IPS-18a (cell line): ENCODE data around the gene C2CD4C.
"Not testable (repeated sequence)": the region's sequence is repeated elsewhere in the genome, so short reads cannot be mapped to it uniquely, and the experiment has no call there.

Experiments
- H3K27ac ChIP-seq: one replicate; pipeline ENCODE4 v1.5.1; 2013; ENCODE audit warnings: low read length
- H3K27me3 ChIP-seq: one replicate; pipeline ENCODE4 v1.6.1; 2013; ENCODE audit warnings: mild to moderate bottlenecking, low read length; ENCODE audit not compliant: control insufficient read depth, insufficient read depth
- H3K36me3 ChIP-seq: one replicate; pipeline ENCODE4 v1.6.1; 2013; ENCODE audit warnings: low read depth, low read length; ENCODE audit not compliant: control insufficient read depth
- H3K4me1 ChIP-seq: one replicate; pipeline ENCODE4 v1.6.1; 2013; ENCODE audit warnings: low read depth, low read length; ENCODE audit not compliant: control insufficient read depth
- H3K4me3 ChIP-seq: one replicate; pipeline ENCODE4 v1.5.1; 2013; ENCODE audit warnings: low read length
- H3K9ac ChIP-seq: one replicate; pipeline ENCODE4 v1.6.1; 2013; ENCODE audit warnings: mild to moderate bottlenecking, low read length, moderate library complexity
- H3K9me3 ChIP-seq: one replicate; pipeline ENCODE4 v1.6.1; 2013; ENCODE audit warnings: low read depth, low read length; ENCODE audit not compliant: control insufficient read depth

The C2CD4C gene

GRCh38 chr19:422213-422916, 13.4 kb upstream of the C2CD4C start:
- Histone ChIP-seq H3K4me1 (peaks cover 7% of the 10 kb centered on the region), H3K27me3 (peaks cover 7% of the 10 kb centered on the region), H3K4me3 (no peak overlapping the region), H3K36me3 (no peaks in the 10 kb centered on the region), H3K9me3 (no peaks in the 10 kb centered on the region), H3K9ac (no peak overlapping the region), H3K27ac (no peak overlapping the region)

- Histone ChIP-seq H3K9ac (no peak overlapping the region), H3K4me1 (peaks cover 12% of the 10 kb centered on the region), H3K27ac (no peak overlapping the region), H3K36me3 (no peaks in the 10 kb centered on the region), H3K27me3 (no peaks in the 10 kb centered on the region), H3K4me3 (no peak overlapping the region), H3K9me3 (no peaks in the 10 kb centered on the region)
Measured at GRCh38 chr19:419721-420515, 11.0 kb upstream of the C2CD4C start.

- H3K9me3 ChIP-seq: no peaks in the 10 kb centered on the region
Measured at GRCh38 chr19:418761-419671, 10.1 kb upstream of the C2CD4C start.

GRCh38 chr19:416416-416815, 7.5 kb upstream of the C2CD4C start:
- H3K9me3 ChIP-seq: no peaks in the 10 kb centered on the region
- H3K27me3 ChIP-seq: no peaks in the 10 kb centered on the region
- no peak overlapping the region for H3K9ac ChIP-seq

More at GRCh38 chr19:418761-419671, 10.1 kb upstream of the C2CD4C start:
- Histone ChIP-seq H3K4me3 (no peak overlapping the region), H3K27ac (no peak overlapping the region), H3K9ac (no peak overlapping the region), H3K4me1 (peaks cover 12% of the 10 kb centered on the region), H3K36me3 (no peaks in the 10 kb centered on the region), H3K27me3 (no peaks in the 10 kb centered on the region)

DNA sequence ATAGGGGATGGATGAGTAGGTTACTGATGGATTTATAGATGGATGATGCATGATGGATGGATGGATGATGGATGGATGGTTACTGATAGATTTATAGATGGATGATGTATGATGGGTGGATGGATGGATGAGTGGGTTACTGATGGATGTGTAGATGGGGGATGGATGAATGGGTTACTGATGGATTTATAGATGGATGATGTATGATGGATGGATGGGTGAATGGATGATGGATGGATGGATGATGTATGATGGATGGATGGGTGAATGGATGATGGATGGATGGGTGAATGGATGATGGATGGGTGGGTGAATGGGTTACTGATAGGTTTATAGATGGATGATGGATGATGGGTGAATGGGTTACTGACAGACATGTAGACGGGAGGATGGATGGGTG, 6.3 kb upstream of the C2CD4C start:
- H3K36me3 ChIP-seq: no peaks in the 10 kb centered on the region
- H3K4me1 ChIP-seq: peaks cover 20% of the 10 kb centered on the region

More at GRCh38 chr19:416416-416815, 7.5 kb upstream of the C2CD4C start:
- Histone ChIP-seq H3K36me3 (no peaks in the 10 kb centered on the region), H3K27ac (no peak overlapping the region), H3K4me1 (peaks cover 20% of the 10 kb centered on the region), H3K4me3 (no peak overlapping the region)

DNA sequence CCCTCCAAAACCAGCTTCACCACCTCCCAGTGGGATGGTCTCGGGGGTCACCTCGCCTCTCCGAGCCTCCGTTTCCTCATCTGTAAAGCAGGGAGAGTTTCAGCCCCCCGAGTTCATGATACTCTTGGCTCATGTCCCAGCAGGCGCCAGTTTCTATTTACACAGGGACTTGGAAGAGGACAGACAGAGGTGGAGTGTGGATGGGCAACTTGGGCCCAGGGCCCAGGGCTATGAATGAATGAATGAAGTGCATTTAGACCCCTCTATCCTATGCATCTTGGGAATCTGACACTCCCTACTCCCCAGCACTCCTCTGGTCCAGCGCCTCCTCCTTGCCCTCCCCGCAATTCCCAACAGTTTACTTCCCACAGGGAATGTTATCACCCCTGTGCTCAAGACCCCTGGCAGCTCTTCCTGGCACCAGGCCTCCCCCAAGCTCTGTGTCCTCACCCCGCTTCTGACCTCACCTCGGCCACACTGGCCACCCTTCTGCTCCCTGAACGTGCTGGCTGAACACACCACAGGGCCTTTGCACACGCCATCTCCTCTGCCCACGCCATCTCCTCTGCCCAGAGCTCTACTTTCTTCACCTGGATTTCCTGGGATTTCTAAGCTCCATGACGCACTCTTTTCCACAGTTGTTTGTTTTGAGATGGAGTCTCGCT, 4.9 kb upstream of the C2CD4C start:
- peaks cover 14% of the 10 kb centered on the region for H3K27me3 ChIP-seq
- H3K27ac ChIP-seq: no peak overlapping the region
- H3K9me3 ChIP-seq: no peaks in the 10 kb centered on the region
- H3K4me1 ChIP-seq: peaks cover 24% of the 10 kb centered on the region
- H3K36me3 ChIP-seq: no peaks in the 10 kb centered on the region
- H3K9ac ChIP-seq: no peak overlapping the region
- no peak overlapping the region for H3K4me3 ChIP-seq

More for the DNA sequence above, 6.3 kb upstream of the C2CD4C start:
- peaks cover 3% of the 10 kb centered on the region for H3K27me3 ChIP-seq
- no peak overlapping the region for H3K4me3 ChIP-seq
- no peak overlapping the region for H3K9ac ChIP-seq
- H3K9me3 ChIP-seq: no peaks in the 10 kb centered on the region
- no peak overlapping the region for H3K27ac ChIP-seq

DNA sequence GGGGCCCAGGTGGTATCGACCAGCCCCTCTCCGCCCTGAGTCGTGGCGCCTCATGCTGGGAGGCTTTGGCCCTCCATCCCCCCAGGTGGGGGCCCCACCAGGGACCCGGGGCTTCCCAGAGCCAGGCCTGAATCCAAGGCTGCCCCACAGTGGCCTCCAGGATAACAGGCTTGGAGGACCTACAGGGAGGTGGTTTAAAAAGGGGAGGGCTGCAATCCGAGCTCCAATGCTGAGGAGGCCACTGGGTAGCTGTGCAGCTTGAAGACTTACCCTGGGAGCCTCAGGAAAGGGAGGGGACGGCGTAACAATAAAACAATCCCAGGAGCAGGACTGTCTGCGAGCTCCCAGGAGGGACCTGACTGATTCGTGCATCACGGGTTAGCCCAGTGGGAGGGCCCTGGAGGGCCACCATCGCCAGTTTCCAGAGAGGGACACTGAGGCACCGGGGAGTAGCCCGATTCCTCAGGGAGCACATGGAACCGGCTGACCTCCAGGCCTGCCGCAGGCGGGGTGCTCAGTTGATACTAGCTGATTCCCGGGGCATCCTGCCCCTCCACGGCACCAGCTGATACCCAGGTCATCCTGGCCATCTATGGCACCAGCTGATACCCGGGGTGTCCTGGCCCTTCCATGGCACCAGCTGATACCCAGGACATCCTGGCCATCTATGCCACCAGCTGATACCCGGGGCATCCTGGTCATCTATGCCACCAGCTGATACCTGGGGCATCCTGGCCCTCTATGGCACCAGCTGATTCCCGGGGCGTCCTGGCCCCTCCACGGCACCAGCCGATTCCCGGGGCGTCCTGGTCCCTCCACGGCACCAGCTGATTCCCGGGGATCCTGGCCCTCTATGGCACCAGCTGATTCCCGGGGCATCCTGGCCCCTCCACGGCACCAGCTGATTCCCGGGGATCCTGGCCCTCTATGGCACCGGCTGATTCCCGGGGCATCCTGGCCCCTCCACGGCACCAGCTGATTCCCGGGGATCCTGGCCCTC, 3.7 kb upstream of the C2CD4C start:
- H3K36me3 ChIP-seq: no peaks in the 10 kb centered on the region
- no peak overlapping the region for H3K4me3 ChIP-seq
- no peaks in the 10 kb centered on the region for H3K9me3 ChIP-seq
- peaks cover 14% of the 10 kb centered on the region for H3K27me3 ChIP-seq
- H3K4me1 ChIP-seq: peaks cover 20% of the 10 kb centered on the region
- H3K9ac ChIP-seq: no peak overlapping the region
- H3K27ac ChIP-seq: no peak overlapping the region

GRCh38 chr19:411723-412355, 2.9 kb upstream of the C2CD4C start:
- no peaks in the 10 kb centered on the region for H3K9me3 ChIP-seq
- no peak overlapping the region for H3K9ac ChIP-seq
- no peak overlapping the region for H3K27ac ChIP-seq
- no peaks in the 10 kb centered on the region for H3K36me3 ChIP-seq
- no peak overlapping the region for H3K4me3 ChIP-seq
- peaks cover 14% of the 10 kb centered on the region for H3K27me3 ChIP-seq
- peaks cover 12% of the 10 kb centered on the region for H3K4me1 ChIP-seq

GRCh38 chr19:411121-411722, 2.3 kb upstream of the C2CD4C start:
- H3K9me3 ChIP-seq, H3K4me3 ChIP-seq, H3K27ac ChIP-seq, H3K36me3 ChIP-seq, H3K9ac ChIP-seq: not testable (repeated sequence)
- Histone ChIP-seq H3K4me1 (peaks cover 12% of the 10 kb centered on the region), H3K27me3 (peaks cover 14% of the 10 kb centered on the region)
